Stimulated activated CD4-positive, alpha-beta T cell treated with anti-CD3 and anti-CD28 coated beads, Interleukin-15, amount 100 ng/mL, for 48 hours (primary cell): ENCODE data around the gene TMEM129.

Source experiments
- DNase-seq, 2 donors: peaks; one replicate each; pipeline ENCODE4 v3.0.0-alpha.2; 2020; ENCODE audit warnings: low read depth in 2 of 2

TMEM129 gene

GRCh38 chr4:1721003-1721665 lies at the start of gene TMEM129, which contains the start of gene TACC3:
TSS of gene TMEM129 (minus strand) at chr4:1721323. CDS start at chr4:1720837, 486 bp downstream.
TSS of gene TACC3 (plus strand) at chr4:1721521. CDS start at chr4:1723422, 1,901 bp downstream.
- DNase-seq = peak; percentile 92

- no peak for DNase-seq
Observed at GRCh38 chr4:1770791-1771231, 49.7 kb upstream of the TMEM129 start.

GRCh38 chr4:1770245-1770644 lies 49.1 kb upstream of the TMEM129 start:
- no peak for DNase-seq

- DNase-seq = no peak
Observed at GRCh38 chr4:1769692-1770091, 48.6 kb upstream of the TMEM129 start.

GRCh38 chr4:1768367-1769034 lies 47.4 kb upstream of the TMEM129 start:
- DNase-seq = no peak

GRCh38 chr4:1767770-1768366 lies 46.7 kb upstream of the TMEM129 start:
- DNase-seq = no peak

- DNase-seq = no peak
Observed at GRCh38 chr4:1767061-1767769, 46.1 kb upstream of the TMEM129 start.

- no peak for DNase-seq
Observed at GRCh38 chr4:1766106-1767060, 45.3 kb upstream of the TMEM129 start.

- DNase-seq = no peak
Observed at GRCh38 chr4:1765409-1766072, 44.4 kb upstream of the TMEM129 start.

- no peak for DNase-seq
Observed at GRCh38 chr4:1764670-1765069, 43.5 kb upstream of the TMEM129 start.

GRCh38 chr4:1763550-1764080 lies 42.5 kb upstream of the TMEM129 start:
- DNase-seq = no peak

- DNase-seq = no peak
Observed at GRCh38 chr4:1763070-1763549, 42.0 kb upstream of the TMEM129 start.

- no peak for DNase-seq
Observed at GRCh38 chr4:1762264-1763010, 41.3 kb upstream of the TMEM129 start.

GRCh38 chr4:1761130-1761689 lies 40.1 kb upstream of the TMEM129 start:
- DNase-seq = no peak

- DNase-seq = no peak
Observed at GRCh38 chr4:1760521-1761071, 39.5 kb upstream of the TMEM129 start.

- DNase-seq = no peak
Observed at GRCh38 chr4:1759818-1760223, 38.7 kb upstream of the TMEM129 start.

- DNase-seq = no peak
Observed at GRCh38 chr4:1759170-1759817, 38.2 kb upstream of the TMEM129 start.
